Tibial nerve (tissue), 4 donors: ENCODE results near the gene HECW1.

ENCODE experiments used
- CTCF ChIP-seq, 5 experiments: fragments of 200-600 bp in 3 of 5; fragments of 450-650 bp in 2 of 5; sonication (generic) in 3 of 5; IDR thresholded peaks; one replicate each; pipeline ENCODE4 v1.5.1; 2016 to 2019; ENCODE audit warnings: antibody characterized with exemption in 5 of 5, mild to moderate bottlenecking in 3 of 5, moderate library complexity in 2 of 5
- EP300 ChIP-seq, 2 donors: sonication (generic); formaldehyde crosslinking; IDR thresholded peaks; one replicate each; pipeline ENCODE4 v1.6.1; 2017; ENCODE audit warnings: antibody characterized with exemption in 2 of 2, mild to moderate bottlenecking in 1 of 2
- POLR2A ChIP-seq, 2 donors: fragments of 450-650 bp; IDR thresholded peaks; one replicate each; pipeline ENCODE4 v1.6.1; 2017; ENCODE audit warnings: antibody characterized with exemption in 2 of 2, mild to moderate bottlenecking in 2 of 2, moderate library complexity in 2 of 2

GRCh38 chr7:43590862-43591557, 478.6 kb downstream of the HECW1 start:
- TF ChIP-seq CTCF (IDR thresholded peaks at IDR 0.05) (no peak), POLR2A (IDR thresholded peaks at IDR 0.05) (no peak), EP300 (IDR thresholded peaks at IDR 0.05) (no peak)
